ENCODE results near the gene DHRS2. TPM values are rescaled to one million over a fixed set of nuclear protein-coding genes. Genes with fewer than 3 reads are reported as not detected.

DHRS2 gene
- total and polyA plus RNA-seq, 2 of the 13 experiments (the other 11 are each of a cell fraction or from before 2014, with no cell fraction given): 1,621 to 3,021 TPM

DNA sequence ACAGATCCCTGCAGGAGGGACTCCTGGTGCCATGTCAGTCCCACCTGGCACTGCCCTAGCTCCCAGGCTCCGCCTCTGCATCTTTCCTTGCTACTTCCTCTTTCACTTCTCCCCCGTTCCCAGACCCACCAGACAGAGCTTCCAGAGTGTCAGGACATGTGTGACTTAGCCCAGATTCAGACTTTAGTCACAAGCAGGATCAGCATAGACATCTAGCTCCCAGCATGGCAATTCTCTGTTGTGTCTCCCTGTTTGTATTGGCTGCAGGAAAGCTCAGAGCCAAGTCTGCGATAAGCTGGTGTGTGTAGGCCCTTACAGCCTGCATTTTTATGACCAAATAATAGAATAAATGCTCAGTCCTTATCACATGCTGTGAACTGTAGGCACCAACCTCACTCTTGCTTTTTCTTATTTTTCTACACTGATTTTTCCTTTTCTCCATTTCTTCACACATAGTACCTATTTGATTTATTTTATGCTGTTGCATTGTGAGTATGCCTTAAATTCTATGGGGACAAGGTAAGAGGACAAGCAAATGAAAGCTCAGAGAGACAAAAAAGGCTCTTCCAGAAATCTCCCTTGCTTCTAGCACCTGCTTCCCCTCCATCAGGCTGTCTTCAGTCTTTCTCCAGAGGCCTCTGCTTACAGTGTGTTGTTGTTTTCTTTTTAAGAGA lies 5.9 kb downstream of the DHRS2 start (continued):
- TF ChIP-seq HNF4G (IDR thresholded peaks at IDR 0.05; ENCODE audit: borderline replicate concordance, low read depth, low read length) (no peak), HNF4G (CRISPR knock-in tag; IDR thresholded peaks at IDR 0.05; ENCODE audit: borderline replicate concordance, low read depth) (peak; percentile 17; the same call in 1 of the 2 replicates), NR3C1 (CRISPR knock-in tag; IDR thresholded peaks at IDR 0.05) (no peak), POLR2G (IDR thresholded peaks at IDR 0.05; ENCODE audit: low read depth, low read length) (peak; percentile 50), MXD4 (CRISPR knock-in tag; IDR thresholded peaks at IDR 0.05) (no peak), NFKB2 (CRISPR knock-in tag; IDR thresholded peaks at IDR 0.05; ENCODE audit: borderline replicate concordance) (no peak), MZF1 (CRISPR knock-in tag; IDR thresholded peaks at IDR 0.05; ENCODE audit: borderline replicate concordance) (no peak), ZNF546 (CRISPR knock-in tag; conservative IDR thresholded peaks at IDR 0.05) (no peak), FOXA3 (CRISPR knock-in tag; IDR thresholded peaks at IDR 0.05) (0 out of 2 replicates have a peak, but pooled peaks have one; percentile 13), ZFP82 (CRISPR knock-in tag; IDR thresholded peaks at IDR 0.05; ENCODE audit: borderline replicate concordance) (no peak), ELF1 (CRISPR knock-in tag; IDR thresholded peaks at IDR 0.05) (no peak), CREM (IDR thresholded peaks at IDR 0.05) (no peak), CREM (CRISPR knock-in tag; IDR thresholded peaks at IDR 0.05) (peak; percentile 43; the same call in 1 of the 2 replicates), ZNF816 (CRISPR knock-in tag; IDR thresholded peaks at IDR 0.05; ENCODE audit: borderline replicate concordance) (no peak), ONECUT2 (CRISPR knock-in tag; IDR thresholded peaks at IDR 0.05) (no peak), BRCA1 (CRISPR knock-in tag; IDR thresholded peaks at IDR 0.05) (no peak), PPARG (CRISPR knock-in tag; conservative IDR thresholded peaks at IDR 0.05) (no peak), ZNF619 (CRISPR knock-in tag; IDR thresholded peaks at IDR 0.05) (no peak), WIZ (CRISPR knock-in tag; IDR thresholded peaks at IDR 0.05) (no peak)
- TF ChIP-seq, protein P1, sequence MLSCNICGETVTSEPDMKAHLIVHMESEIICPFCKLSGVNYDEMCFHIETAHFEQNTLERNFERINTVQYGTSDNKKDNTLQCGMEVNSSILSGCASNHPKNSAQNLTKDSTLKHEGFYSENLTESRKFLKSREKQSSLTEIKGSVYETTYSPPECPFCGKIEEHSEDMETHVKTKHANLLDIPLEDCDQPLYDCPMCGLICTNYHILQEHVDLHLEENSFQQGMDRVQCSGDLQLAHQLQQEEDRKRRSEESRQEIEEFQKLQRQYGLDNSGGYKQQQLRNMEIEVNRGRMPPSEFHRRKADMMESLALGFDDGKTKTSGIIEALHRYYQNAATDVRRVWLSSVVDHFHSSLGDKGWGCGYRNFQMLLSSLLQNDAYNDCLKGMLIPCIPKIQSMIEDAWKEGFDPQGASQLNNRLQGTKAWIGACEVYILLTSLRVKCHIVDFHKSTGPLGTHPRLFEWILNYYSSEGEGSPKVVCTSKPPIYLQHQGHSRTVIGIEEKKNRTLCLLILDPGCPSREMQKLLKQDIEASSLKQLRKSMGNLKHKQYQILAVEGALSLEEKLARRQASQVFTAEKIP (CRISPR knock-in tag; IDR thresholded peaks at IDR 0.05; ENCODE audit: borderline replicate concordance): no peak
- TF ChIP-seq, protein P2, sequence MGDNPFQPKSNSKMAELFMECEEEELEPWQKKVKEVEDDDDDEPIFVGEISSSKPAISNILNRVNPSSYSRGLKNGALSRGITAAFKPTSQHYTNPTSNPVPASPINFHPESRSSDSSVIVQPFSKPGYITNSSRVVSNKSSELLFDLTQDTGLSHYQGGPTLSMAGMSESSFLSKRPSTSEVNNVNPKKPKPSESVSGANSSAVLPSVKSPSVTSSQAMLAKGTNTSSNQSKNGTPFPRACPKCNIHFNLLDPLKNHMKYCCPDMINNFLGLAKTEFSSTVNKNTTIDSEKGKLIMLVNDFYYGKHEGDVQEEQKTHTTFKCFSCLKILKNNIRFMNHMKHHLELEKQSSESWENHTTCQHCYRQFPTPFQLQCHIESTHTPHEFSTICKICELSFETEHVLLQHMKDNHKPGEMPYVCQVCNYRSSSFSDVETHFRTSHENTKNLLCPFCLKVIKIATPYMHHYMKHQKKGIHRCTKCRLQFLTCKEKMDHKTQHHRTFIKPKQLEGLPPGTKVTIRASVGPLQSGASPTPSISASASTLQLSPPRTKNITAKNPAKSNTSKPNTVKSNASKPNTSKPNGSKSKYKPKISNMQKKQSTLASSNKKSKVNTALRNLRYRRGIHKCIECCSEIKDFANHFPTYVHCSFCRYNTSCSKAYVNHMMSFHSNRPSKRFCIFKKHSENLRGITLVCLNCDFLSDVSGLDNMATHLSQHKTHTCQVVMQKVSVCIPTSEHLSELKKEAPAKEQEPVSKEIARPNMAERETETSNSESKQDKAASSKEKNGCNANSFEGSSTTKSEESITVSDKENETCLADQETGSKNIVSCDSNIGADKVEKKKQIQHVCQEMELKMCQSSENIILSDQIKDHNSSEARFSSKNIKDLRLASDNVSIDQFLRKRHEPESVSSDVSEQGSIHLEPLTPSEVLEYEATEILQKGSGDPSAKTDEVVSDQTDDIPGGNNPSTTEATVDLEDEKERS (CRISPR knock-in tag; IDR thresholded peaks at IDR 0.05): no peak
- TF ChIP-seq, protein P3, sequence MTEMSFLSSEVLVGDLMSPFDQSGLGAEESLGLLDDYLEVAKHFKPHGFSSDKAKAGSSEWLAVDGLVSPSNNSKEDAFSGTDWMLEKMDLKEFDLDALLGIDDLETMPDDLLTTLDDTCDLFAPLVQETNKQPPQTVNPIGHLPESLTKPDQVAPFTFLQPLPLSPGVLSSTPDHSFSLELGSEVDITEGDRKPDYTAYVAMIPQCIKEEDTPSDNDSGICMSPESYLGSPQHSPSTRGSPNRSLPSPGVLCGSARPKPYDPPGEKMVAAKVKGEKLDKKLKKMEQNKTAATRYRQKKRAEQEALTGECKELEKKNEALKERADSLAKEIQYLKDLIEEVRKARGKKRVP (CRISPR knock-in tag; IDR thresholded peaks at IDR 0.05): no peak
- TF ChIP-seq, protein P4, sequence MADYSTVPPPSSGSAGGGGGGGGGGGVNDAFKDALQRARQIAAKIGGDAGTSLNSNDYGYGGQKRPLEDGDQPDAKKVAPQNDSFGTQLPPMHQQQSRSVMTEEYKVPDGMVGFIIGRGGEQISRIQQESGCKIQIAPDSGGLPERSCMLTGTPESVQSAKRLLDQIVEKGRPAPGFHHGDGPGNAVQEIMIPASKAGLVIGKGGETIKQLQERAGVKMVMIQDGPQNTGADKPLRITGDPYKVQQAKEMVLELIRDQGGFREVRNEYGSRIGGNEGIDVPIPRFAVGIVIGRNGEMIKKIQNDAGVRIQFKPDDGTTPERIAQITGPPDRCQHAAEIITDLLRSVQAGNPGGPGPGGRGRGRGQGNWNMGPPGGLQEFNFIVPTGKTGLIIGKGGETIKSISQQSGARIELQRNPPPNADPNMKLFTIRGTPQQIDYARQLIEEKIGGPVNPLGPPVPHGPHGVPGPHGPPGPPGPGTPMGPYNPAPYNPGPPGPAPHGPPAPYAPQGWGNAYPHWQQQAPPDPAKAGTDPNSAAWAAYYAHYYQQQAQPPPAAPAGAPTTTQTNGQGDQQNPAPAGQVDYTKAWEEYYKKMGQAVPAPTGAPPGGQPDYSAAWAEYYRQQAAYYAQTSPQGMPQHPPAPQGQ (CRISPR knock-in tag; IDR thresholded peaks at IDR 0.05; ENCODE audit: borderline replicate concordance): peak; percentile 97

Measured in HepG2 (cell line).